Right cardiac atrium (tissue), 5 donors: ENCODE data around the gene BMP7. TPM values are rescaled to one million over a fixed set of nuclear protein-coding genes. Genes with fewer than 3 reads are reported as not detected.
"Not testable (repeated sequence)": the region's sequence is repeated elsewhere in the genome, so short reads cannot be mapped to it uniquely, and the experiment has no call there.

ENCODE experiments used
- ATAC-seq, 2 donors: fragments of 200-7000 bp; cut with Tn5 transposase; one replicate each; pipeline versions ENCODE4 v1.8.0 to v1.9.1; 2020; ENCODE audit warnings: moderate library complexity in 2 of 2, mild to moderate bottlenecking in 1 of 2
- DNase-seq, 3 donors: peaks; one replicate each; pipeline ENCODE4 v3.0.0-alpha.2; 2020
- H3K27ac ChIP-seq: one replicate; pipeline ENCODE4 v1.5.1; 2013; ENCODE audit warnings: mild to moderate bottlenecking, low read length, control low read depth, moderate library complexity
- H3K27me3 ChIP-seq: one replicate; pipeline ENCODE4 v1.6.1; 2013; ENCODE audit not compliant: control insufficient read depth, insufficient read depth
- H3K4me1 ChIP-seq: one replicate; pipeline ENCODE4 v1.6.1; 2013; ENCODE audit warnings: low read length; ENCODE audit not compliant: control insufficient read depth, insufficient read depth
- H3K4me3 ChIP-seq: one replicate; pipeline ENCODE4 v1.5.1; 2013; ENCODE audit warnings: low read length, control low read depth
- H3K9me3 ChIP-seq: one replicate; pipeline ENCODE4 v1.6.1; 2013; ENCODE audit warnings: low read length; ENCODE audit not compliant: control insufficient read depth
- WGBS: extraction: QIAGEN DNeasy Blood & Tissue Kit; methylation state at CpG from one replicate; pipeline ENCODE4 v1.1.7; 2013; 5-methylcytosine and 5-hydroxymethylcytosine counted together
- intact Hi-C, 4 donors: fragments of 100-400 bp; cut with DNase I; formaldehyde crosslinking; loops; one replicate each; pipeline versions ENCODE4 v1.11.0 to v1.14.0; 2022 to 2023
- polyA plus RNA-seq: library from polyadenylated mRNA; stranded (reverse); fragments of 200-250 nt; gene quantifications from one replicate; pipeline ENCODE4 v1.2.3, GENCODE V29; 2013
- total RNA-seq, 4 donors: library from RNA; stranded (reverse); fragmentation: NEBNext Ultra II Directional; extraction: Animal tissue kit (Norgen Biotek cat#: 25700); gene quantifications; one replicate each; pipeline ENCODE4 v1.2.1, GENCODE V29; 2021
- donor health status: healthy with polysubstance abuse.
- donor health status: DM: no; HTN: yes; CAD: no.
- donor health status: DM: no; HTN: no; CAD: no.
- donor health status: DM: no; HTN: yes; CAD: no; lungs with severe emphysema.
- donor health status: DM: yes; HTN: yes; CAD: no.

Gene BMP7
- total and polyA plus RNA-seq, 5 donors: 22.4 to 39.4 (median 29.7) TPM

DNA sequence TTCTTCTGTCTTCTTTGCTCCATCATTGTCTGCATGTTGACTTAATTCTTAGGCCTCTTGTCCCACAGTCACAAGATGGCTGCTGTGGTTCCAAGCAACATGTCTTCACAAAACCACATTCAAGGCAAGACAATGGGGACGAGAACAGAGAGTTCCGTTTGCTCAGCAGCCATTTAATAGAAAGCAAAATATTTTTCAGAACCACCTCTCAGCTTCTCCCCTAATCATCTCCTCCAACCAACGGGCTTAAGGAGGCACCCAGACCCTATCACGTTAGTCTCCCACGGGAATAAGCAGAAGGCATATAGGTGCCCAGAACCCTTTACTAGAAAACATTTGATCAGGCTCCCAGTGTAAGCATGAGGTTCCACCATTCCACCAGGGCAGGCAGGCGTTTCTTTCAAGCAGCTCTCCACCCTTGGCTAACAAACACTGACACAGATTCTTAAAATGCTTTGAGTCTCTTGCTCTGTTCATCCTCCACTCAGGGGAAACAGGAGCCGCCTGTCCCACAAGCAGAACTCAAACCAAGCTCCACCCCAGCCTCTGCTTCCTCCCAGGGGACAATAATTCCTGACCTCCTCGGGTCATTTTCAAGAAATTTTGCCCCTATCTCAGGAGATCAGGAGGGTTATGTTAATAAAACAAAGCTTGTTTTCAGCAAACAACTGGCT lies 19.0 kb downstream of the BMP7 start:
- ATAC-seq (no peak), DNase-seq (no peak)
- intact Hi-C loops: no loop called here
- WGBS: 53% methylated on average over 8 of the region's 8 CpGs
- Histone ChIP-seq H3K27me3 (no peaks in the 10 kb centered on the region), H3K4me3 (no peak overlapping the region), H3K9me3 (no peaks in the 10 kb centered on the region), H3K4me1 (peaks cover 10% of the 10 kb centered on the region), H3K27ac (peak overlapping the region; percentile 20)

DNA sequence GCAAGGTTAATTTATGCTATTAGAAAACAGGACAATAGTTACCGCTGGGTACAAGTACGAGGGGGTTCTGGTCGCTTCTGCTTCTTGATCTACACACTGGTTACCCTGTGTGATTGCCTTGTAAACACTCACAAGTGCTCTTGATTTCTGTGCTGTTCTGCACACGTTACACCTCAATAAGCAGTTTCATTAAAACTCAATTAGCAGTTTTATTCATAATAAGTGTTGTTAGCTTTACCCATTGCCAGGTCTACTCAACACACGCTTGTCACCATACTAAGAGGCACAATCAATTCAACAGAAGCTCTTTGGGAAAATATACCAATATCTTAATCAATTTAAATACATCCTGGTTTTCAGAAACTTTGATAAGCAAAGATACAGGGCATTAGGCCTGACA lies 20.4 kb downstream of the BMP7 start:
- no peaks in the 10 kb centered on the region for H3K27me3 ChIP-seq
- H3K9me3 ChIP-seq: no peaks in the 10 kb centered on the region
- H3K27ac ChIP-seq: no peak overlapping the region
- H3K4me1 ChIP-seq: peaks cover 14% of the 10 kb centered on the region
- intact Hi-C loops: no loop called here
- 87% methylated on average over 5 of the region's 5 CpGs for WGBS
- H3K4me3 ChIP-seq: no peak overlapping the region
- ATAC-seq (no peak), DNase-seq (no peak)

GRCh38 chr20:57244627-57245214 lies 21.7 kb downstream of the BMP7 start:
- intact Hi-C loops: no loop called here
- no peaks in the 10 kb centered on the region for H3K9me3 ChIP-seq
- H3K27ac ChIP-seq: peak overlapping the region; percentile 51
- H3K4me3 ChIP-seq: no peak overlapping the region
- no peaks in the 10 kb centered on the region for H3K27me3 ChIP-seq
- H3K4me1 ChIP-seq: peaks cover 12% of the 10 kb centered on the region
- DNase-seq (peak in 1 of 3 donors; percentile 57), ATAC-seq (peak; percentile 5 to 9)
- WGBS: 56% methylated on average over 3 of the region's 3 CpGs

GRCh38 chr20:57244221-57244585 lies 22.2 kb downstream of the BMP7 start:
- Histone ChIP-seq H3K27ac (peak overlapping the region; percentile 51), H3K4me3 (no peak overlapping the region), H3K4me1 (peaks cover 12% of the 10 kb centered on the region), H3K27me3 (no peaks in the 10 kb centered on the region), H3K9me3 (no peaks in the 10 kb centered on the region)
- 58% methylated on average over 7 of the region's 7 CpGs for WGBS
- peak; percentile 20 to 29 for ATAC-seq
- no peak for DNase-seq
- intact Hi-C loops: no loop called here

- DNase-seq (peak in 1 of 3 donors; percentile 31), ATAC-seq (peak; percentile 35 to 40)
- no peaks in the 10 kb centered on the region for H3K27me3 ChIP-seq
- H3K4me3 ChIP-seq: no peak overlapping the region
- peak overlapping the region; percentile 51 for H3K27ac ChIP-seq
- intact Hi-C loops: no loop called here
- H3K4me1 ChIP-seq: peaks cover 12% of the 10 kb centered on the region
- WGBS: 67% methylated on average over 17 of the region's 17 CpGs
- no peaks in the 10 kb centered on the region for H3K9me3 ChIP-seq
Observed at GRCh38 chr20:57243480-57244220, 22.8 kb downstream of the BMP7 start.

- ATAC-seq (no peak), DNase-seq (no peak)
- Histone ChIP-seq H3K27ac (no peak overlapping the region), H3K4me3 (no peak overlapping the region), H3K9me3 (no peaks in the 10 kb centered on the region), H3K27me3 (no peaks in the 10 kb centered on the region), H3K4me1 (peaks cover 8% of the 10 kb centered on the region)
- 65% methylated on average over 4 of the region's 4 CpGs for WGBS
- intact Hi-C loops: no loop called here
Observed at GRCh38 chr20:57242414-57242813, 24.0 kb downstream of the BMP7 start.

DNA sequence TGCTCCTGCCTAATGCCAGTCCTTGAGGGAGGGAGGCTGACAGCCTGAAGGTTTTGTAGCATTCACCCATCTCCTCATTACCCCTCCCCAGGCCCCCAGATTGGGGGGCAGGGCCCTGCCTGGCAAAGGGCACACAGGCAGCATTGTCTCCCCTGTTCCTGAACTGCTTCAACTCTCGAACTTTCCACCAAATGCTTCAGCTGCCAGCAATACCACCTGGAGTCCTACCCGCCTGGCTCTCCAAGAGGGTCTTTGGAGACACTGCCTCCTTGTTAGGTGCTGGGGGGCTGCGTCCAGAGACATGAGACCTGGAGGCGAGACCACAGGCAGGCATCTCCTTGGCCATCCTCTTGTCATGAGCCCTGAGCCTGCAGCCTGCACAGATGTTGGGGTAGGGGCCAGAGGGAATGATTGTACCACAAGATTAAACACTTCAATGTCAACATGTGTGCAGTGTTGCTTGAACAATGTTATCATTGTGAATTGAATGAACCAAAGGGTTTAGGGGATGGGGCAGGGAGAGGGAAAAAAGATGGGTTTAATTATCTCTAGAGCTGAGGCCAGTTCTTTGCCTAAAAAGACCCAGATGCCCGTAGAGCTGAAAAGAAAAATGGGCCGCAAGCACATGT lies 25.0 kb downstream of the BMP7 start:
- 61% methylated on average over 6 of the region's 6 CpGs for WGBS
- ATAC-seq (no peak), DNase-seq (no peak)
- intact Hi-C loops: no loop called here
- H3K4me3 ChIP-seq: no peak overlapping the region
- H3K27ac ChIP-seq: no peak overlapping the region
- peaks cover 6% of the 10 kb centered on the region for H3K4me1 ChIP-seq
- H3K27me3 ChIP-seq: no peaks in the 10 kb centered on the region
- H3K9me3 ChIP-seq: no peaks in the 10 kb centered on the region

DNA sequence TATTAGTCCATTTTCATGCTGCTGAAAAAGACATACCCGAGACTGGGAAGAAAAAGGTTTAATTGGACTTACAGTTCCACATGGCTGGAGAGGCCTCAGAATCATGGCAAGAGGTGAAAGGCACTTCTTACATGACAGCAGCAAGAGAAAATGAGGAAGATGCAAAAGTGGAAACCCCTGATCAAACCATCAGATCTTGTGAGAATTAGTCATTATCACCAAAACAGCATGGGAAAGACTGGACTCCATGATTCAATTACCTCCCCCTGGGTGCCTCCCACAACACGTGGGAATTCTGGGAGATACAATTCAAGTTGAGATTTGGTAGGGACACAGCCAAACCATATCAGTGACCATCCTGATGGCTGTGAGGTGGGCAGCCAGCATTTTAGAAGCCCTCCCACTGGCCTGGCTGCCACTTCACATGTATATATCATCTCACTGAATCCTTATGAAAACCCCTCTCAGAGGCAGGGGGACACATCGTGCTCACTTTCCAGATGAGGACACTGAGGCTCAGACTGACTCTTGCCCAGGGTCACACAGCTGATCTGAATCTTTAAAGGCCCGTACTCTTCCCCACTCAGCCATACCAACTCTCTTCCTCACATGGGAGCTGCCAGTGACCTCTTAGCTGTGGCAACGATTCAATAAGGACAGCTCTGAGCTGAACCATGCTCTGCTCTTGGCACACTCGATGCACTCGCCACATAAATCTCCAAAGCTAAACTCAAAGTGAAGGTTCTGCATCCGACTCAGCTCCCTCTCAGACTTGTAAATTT lies 25.7 kb downstream of the BMP7 start:
- no peak overlapping the region for H3K4me3 ChIP-seq
- intact Hi-C loops: no loop called here
- 60% methylated on average over 8 of the region's 8 CpGs for whole genome bisulfite sequencing
- ATAC-seq (peak; percentile 39 to 51), DNase-seq (peak in 1 of 3 donors; percentile 21)
- H3K27me3 ChIP-seq: no peaks in the 10 kb centered on the region
- no peak overlapping the region for H3K27ac ChIP-seq
- H3K4me1 ChIP-seq: peaks cover 7% of the 10 kb centered on the region
- no peaks in the 10 kb centered on the region for H3K9me3 ChIP-seq

DNA sequence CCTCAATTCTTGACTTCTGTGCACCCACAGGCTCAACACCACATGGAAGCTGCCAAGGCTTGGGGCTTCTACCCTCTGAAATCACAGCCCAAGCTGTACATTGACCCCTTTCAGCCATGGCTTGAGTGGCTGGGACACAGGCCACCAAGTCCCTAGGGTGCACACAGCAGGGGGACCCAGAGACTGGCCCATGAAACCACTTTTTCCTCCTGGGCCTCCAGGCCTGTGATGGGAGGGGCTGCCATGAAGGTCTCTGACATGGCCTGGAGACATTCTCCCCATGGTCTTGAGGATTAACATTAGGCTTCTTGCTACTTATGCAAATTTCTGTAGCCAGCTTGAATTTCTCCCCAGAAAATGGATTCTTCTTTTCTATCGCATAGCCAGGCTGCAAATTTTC lies 26.7 kb downstream of the BMP7 start:
- H3K27me3 ChIP-seq, H3K4me1 ChIP-seq, H3K27ac ChIP-seq, ATAC-seq, H3K9me3 ChIP-seq, H3K4me3 ChIP-seq, intact Hi-C loops: not testable (repeated sequence)
- 96% methylated on average over 1 of the region's 1 CpG for WGBS
- peak in 1 of 3 donors; percentile 7 for DNase-seq

GRCh38 chr20:57239324-57239723 lies 27.1 kb downstream of the BMP7 start:
- H3K27me3 ChIP-seq, ATAC-seq, H3K9me3 ChIP-seq, H3K27ac ChIP-seq, H3K4me3 ChIP-seq, intact Hi-C loops, H3K4me1 ChIP-seq, DNase-seq: not testable (repeated sequence)
- WGBS: 66% methylated on average over 4 of the region's 4 CpGs
